ENCODE results near the gene SYN1.
A peak's percentile ranks its signal among the peaks of the same experiment; 100 is the strongest.
"Not testable (repeated sequence)": the region's sequence is repeated elsewhere in the genome, so short reads cannot be mapped to it uniquely, and the experiment has no call there.

Gene SYN1

GRCh38 chrX:47633689-47634590 is 14.3 kb upstream of the SYN1 start:
- DNase-seq (ENCODE audit: low spot score), result no peak

- no peak for DNase-seq (ENCODE audit: low spot score)
Observed at GRCh38 chrX:47632666-47633065, 13.0 kb upstream of the SYN1 start.

GRCh38 chrX:47631676-47632075 is 12.0 kb upstream of the SYN1 start:
- DNase-seq (ENCODE audit: low spot score), result no peak

- DNase-seq (ENCODE audit: low spot score), result no peak
Observed at GRCh38 chrX:47629419-47630200, 10.0 kb upstream of the SYN1 start, which contains the start of gene CFP. TSS of gene CFP (minus strand) at chrX:47629930. CDS start at chrX:47629844, 86 bp downstream.

GRCh38 chrX:47628982-47629381 is 9.3 kb upstream of the SYN1 start:
- no peak for DNase-seq (ENCODE audit: low spot score)

GRCh38 chrX:47625365-47625764 is 5.7 kb upstream of the SYN1 start:
- DNase-seq (ENCODE audit: low spot score), result no peak

GRCh38 chrX:47623540-47624027 is 3.9 kb upstream of the SYN1 start:
- peak; percentile 81 for DNase-seq (ENCODE audit: low spot score)

GRCh38 chrX:47621851-47622250 is 2.2 kb upstream of the SYN1 start:
- no peak for DNase-seq (ENCODE audit: low spot score)

GRCh38 chrX:47620303-47620685 is 637 bp upstream of the SYN1 start:
- DNase-seq (ENCODE audit: low spot score), result no peak

GRCh38 chrX:47618923-47619485 is 653 bp downstream of the SYN1 start:
- DNase-seq (ENCODE audit: low spot score), result no peak

- no peak for DNase-seq (ENCODE audit: low spot score)
Observed at GRCh38 chrX:47614618-47615017, 5.0 kb downstream of the SYN1 start.

GRCh38 chrX:47613082-47613481 is 6.6 kb downstream of the SYN1 start:
- no peak for DNase-seq (ENCODE audit: low spot score)

GRCh38 chrX:47612418-47612817 is 7.2 kb downstream of the SYN1 start:
- DNase-seq (ENCODE audit: low spot score), result no peak

- no peak for DNase-seq (ENCODE audit: low spot score)
Observed at GRCh38 chrX:47611926-47612325, 7.7 kb downstream of the SYN1 start.

GRCh38 chrX:47611489-47611888 is 8.2 kb downstream of the SYN1 start:
- no peak for DNase-seq (ENCODE audit: low spot score)

GRCh38 chrX:47610511-47610910 is 9.1 kb downstream of the SYN1 start:
- DNase-seq (ENCODE audit: low spot score), result no peak

- no peak for DNase-seq (ENCODE audit: low spot score)
Observed at GRCh38 chrX:47608130-47608810, 11.4 kb downstream of the SYN1 start.

GRCh38 chrX:47607091-47607490 is 12.6 kb downstream of the SYN1 start:
- DNase-seq (ENCODE audit: low spot score), result no peak

- DNase-seq (ENCODE audit: low spot score), result no peak
Observed at GRCh38 chrX:47605024-47605423, 14.6 kb downstream of the SYN1 start.

GRCh38 chrX:47603125-47603524 is 16.5 kb downstream of the SYN1 start:
- not testable (repeated sequence) for DNase-seq (ENCODE audit: low spot score)

GRCh38 chrX:47597222-47597621 is 22.4 kb downstream of the SYN1 start:
- DNase-seq (ENCODE audit: low spot score), result no peak

- no peak for DNase-seq (ENCODE audit: low spot score)
Observed at GRCh38 chrX:47596256-47596655, 23.4 kb downstream of the SYN1 start.

All from D341Med (cell line).